ENCODE data around the gene DMRT1.

Gene DMRT1

DNA sequence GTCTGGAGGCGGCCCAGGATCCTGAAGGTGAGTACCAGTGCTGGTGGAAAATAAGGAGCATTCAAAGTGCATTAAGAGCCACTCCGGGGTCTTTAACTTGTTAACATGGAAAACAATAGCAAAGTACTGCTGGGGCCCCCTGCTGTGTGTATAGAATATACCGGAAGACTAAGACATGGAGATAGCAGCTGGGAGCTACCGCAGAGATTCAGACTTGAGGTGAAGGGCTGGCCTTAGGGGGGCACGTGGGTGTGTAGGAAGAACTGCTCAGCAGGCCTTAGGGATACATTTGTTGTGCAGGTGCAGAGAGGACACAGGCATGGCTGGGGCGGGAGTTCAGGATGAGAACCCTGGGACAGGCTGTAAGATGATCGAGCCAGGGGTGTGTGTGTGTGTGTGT is 1.2 kb upstream of the DMRT1 start:
- TF ChIP-seq GATA3 (IDR thresholded peaks at IDR 0.05; ENCODE audit: low read depth, low read length) (no peak), GATA2 (IDR thresholded peaks at IDR 0.05; ENCODE audit: low read depth, low read length) (no peak)

DNA sequence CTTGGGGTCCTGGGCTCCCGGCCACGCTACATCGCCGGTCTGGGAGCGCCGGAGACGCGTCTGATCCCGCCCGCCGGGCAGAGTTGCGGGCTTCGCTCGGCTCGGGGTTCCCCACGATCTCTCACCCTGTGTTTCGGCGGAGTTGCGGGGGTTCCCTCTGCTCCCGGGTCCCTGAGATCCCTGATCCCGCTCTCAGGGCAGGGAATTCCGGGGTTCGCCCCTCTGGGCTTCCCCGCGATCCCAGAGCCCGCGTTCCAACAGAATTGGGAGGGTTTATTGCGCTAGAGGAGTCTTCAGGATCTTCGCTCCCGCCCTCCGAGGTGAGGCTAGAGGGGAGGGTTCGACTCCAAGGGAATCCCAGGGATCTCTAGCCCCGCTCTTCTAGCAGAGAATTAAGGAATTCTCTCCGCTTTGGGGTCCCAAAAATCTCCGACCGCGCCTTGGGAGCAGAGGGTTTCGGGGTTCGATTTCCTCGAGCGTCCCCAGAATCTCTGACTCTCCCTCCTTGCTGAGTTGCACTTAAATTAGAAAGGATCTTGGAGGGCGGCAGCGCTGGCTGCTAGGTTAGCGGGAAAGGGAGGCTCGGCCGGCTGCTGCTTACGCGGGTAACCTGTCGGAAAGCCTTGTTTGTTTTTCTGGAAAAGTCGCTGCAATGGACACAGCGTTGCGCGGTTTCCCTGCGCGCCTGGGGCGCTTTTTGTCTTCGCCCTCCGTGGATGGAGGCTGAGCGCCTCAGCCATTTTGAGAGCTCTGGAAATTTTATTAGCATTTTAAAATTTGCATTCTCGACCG is 1.3 kb downstream of the DMRT1 start:
- TF ChIP-seq GATA2 (IDR thresholded peaks at IDR 0.05; ENCODE audit: low read depth, low read length) = no peak
- no peak for TF ChIP-seq GATA3 (IDR thresholded peaks at IDR 0.05; ENCODE audit: low read depth, low read length)

DNA sequence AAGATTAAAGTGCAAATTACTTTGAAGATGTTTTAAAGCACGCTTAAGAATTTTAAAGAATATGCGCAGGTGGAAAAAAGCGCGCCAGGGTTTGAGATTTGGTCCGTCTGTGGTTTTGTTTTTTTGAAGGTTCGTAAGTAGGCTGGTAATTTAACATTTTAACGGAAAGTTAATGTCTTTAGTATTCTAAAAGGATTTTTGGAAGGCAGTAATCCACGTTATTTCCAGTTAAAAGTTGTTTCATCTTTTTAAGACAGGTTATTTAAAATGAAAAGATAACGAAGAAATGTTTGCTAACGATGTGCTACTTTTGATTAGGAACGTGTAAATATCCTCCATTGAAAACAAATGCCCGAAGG is 1.9 kb downstream of the DMRT1 start:
- no peak for TF ChIP-seq GATA3 (IDR thresholded peaks at IDR 0.05; ENCODE audit: low read depth, low read length)

DNA sequence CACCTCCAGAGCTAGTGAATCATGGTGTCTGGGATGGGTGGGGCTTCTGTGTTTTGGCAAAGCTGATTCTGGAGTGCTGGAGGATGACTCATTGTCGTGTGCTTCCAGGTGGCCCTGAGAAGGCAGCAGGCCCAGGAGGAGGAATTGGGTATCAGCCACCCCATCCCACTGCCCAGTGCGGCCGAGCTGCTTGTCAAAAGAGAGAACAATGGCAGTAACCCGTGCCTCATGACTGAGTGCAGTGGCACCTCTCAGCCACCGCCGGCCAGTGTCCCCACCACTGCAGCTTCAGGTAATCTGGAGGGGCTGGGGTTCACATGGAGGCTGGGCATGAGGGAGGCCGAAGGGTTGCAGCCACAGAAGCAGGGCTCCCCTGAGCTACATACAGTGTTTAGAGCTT is 5.4 kb downstream of the DMRT1 start:
- TF ChIP-seq GATA2 (IDR thresholded peaks at IDR 0.05; ENCODE audit: low read depth, low read length) (no peak), GATA3 (IDR thresholded peaks at IDR 0.05; ENCODE audit: low read depth, low read length) (no peak)

DNA sequence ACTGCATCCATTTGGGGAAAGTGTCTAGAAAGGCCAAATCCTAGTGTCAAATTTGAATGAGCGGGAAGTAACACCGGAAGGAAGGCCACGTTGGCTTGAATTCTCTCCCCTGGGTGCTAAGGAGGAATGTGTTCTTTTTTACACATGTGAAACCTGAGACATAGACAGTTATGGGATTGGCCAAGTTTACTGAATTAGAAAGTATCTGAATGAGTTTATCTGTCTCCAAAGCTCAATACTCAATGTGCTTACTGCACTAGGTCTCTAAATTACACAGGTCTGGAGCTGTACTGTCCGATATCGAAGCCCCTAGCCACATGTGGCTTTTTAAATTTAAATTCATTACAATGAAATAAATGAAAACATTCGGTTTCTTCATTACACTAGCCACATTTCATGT is 6.0 kb downstream of the DMRT1 start:
- TF ChIP-seq GATA2 (IDR thresholded peaks at IDR 0.05; ENCODE audit: low read depth, low read length) (no peak), GATA3 (IDR thresholded peaks at IDR 0.05; ENCODE audit: low read depth, low read length) (no peak)

DNA sequence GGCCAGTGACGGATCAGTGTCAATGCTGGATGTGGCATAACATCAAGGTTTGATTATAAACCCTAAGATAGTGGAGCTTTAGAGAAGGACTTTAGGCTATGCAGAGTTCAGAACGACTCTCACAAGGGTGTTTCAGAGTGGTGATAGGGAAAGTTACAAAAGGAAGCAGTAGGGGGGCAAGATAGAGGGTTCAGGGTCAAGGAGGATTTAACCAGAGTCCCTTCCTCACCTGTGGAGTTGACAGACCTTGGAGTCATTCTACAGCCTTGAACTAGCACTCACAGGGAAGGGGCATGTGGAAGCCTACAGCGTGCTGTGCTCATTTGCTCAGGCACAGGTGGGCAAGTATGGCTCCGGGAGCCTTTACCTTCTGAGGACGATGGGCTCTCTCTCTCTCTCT is 7.9 kb downstream of the DMRT1 start:
- no peak for TF ChIP-seq GATA2 (IDR thresholded peaks at IDR 0.05; ENCODE audit: low read depth, low read length)
- TF ChIP-seq GATA3 (IDR thresholded peaks at IDR 0.05; ENCODE audit: low read depth, low read length) = no peak

DNA sequence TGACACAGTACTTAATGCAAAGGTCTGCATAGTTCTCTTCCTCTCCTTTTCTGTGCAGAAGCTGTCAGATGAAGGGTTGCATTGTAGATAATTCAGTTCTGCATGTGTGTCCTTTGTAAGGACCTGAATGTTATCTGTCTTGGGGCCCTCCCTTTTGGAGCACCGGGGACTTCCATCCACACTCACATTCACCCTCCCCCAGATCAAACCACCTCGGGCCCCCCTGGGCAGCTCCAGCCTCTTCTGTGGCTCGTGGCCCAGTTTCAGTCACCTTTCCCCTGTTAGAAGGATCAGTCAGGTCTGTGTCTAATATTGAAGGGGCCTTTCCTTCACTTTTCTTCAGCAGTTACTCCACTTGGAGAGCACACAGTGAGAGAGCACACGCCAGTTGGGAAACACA is 11.0 kb downstream of the DMRT1 start:
- TF ChIP-seq GATA3 (IDR thresholded peaks at IDR 0.05; ENCODE audit: low read depth, low read length) (no peak), GATA2 (IDR thresholded peaks at IDR 0.05; ENCODE audit: low read depth, low read length) (no peak)

DNA sequence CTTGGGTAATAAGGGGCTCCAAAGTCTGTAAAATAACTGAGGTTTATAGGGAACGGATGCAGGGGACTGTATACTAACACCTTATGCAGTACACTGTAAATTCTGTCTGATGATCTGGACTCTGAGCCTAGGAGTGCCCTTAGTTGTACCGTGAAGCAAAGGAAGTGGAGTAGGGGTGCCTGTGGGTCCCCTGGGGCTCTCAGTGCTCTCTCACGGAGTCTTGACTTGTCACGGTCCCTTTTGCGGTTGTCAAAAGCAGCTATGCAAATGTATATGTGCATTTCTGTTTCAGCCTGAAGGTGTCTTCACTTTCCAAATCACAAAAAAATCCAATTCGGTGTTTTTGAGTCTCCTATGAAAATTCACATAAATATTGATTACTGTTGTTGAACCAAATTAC is 17.8 kb downstream of the DMRT1 start:
- no peak for TF ChIP-seq GATA3 (IDR thresholded peaks at IDR 0.05; ENCODE audit: low read depth, low read length)
- no peak for TF ChIP-seq GATA2 (IDR thresholded peaks at IDR 0.05; ENCODE audit: low read depth, low read length)

DNA sequence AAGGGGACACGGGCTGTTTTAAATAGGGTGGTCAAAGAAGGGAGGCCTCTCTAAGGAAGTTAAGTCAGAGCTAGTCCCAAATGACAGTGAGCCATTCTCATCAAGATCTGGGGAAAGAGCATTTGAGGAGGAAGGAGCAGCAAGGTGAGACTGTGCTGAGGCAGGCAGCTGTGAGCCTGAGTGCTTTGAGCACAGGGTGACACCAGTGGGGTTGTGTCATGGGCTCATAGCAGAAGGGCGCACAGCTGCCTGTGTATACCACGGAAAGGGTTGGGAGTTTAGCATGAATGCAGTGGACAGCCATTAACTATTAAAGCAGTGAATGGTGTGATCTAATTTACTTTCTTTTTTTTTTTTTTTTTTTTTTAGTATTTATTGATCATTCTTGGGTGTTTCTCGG is 19.2 kb downstream of the DMRT1 start:
- no peak for TF ChIP-seq GATA2 (IDR thresholded peaks at IDR 0.05; ENCODE audit: low read depth, low read length)
- TF ChIP-seq GATA3 (IDR thresholded peaks at IDR 0.05; ENCODE audit: low read depth, low read length) = no peak

DNA sequence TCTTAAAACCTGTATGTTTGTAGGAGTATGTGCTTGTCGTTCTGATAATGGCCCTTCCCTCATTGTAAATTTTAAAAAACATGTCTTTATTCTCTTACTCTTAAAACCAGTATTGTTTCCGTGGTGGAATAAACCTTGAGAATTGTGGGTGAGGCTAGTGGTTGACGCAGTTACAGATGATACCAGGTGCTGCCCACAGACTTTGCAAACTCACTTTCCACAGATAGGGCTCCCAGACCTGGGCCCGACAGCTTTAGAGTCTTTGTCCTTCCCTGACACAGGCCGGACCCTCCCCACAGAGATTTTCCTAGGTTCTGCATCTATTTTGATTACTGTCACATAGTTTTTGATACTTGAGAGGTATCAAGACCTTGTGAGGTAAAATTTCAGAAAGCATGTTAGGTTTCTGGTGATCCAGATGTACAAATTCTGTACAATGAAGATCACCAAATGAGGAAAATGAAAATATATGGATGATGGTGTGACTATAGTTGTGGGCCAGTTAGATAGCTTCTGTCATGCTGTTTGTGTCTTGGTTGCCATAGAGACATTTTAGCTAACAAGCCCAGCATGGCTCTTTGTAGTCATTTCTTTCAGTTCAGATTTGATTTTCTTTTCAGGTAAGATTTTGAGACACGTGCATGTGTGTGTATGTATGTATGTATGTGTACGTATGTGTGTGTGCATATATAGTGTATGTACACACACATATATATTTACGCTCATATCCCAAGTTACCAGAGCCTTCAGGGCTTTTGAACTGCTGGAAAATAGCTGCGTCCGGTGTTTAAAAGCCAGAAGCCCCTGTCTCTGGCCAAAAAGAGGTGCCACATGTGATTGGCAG is 33.8 kb downstream of the DMRT1 start:
- no peak for TF ChIP-seq GATA2 (IDR thresholded peaks at IDR 0.05; ENCODE audit: low read depth, low read length)
- no peak for TF ChIP-seq GATA3 (IDR thresholded peaks at IDR 0.05; ENCODE audit: low read depth, low read length)

DNA sequence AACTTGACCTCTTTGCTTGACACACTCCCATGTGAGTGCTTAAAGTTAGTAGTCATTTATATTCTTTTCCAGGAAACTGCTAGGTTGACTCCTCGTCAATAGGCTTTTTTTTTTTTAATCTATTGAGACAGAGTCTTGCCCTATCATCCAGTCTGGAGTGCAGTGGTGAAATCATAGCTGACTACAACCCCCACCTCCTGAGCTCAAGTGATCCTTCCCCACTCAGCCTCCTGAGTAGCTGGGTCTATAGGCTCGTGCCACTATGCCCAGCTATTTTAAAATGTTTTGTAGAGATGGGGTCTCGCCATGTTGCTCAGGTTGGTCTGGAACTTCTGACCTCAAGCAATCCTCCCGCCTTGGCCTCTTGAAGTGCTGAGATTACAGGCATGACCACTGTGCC is 34.9 kb downstream of the DMRT1 start:
- TF ChIP-seq GATA2 (IDR thresholded peaks at IDR 0.05; ENCODE audit: low read depth, low read length) = no peak
- no peak for TF ChIP-seq GATA3 (IDR thresholded peaks at IDR 0.05; ENCODE audit: low read depth, low read length)

DNA sequence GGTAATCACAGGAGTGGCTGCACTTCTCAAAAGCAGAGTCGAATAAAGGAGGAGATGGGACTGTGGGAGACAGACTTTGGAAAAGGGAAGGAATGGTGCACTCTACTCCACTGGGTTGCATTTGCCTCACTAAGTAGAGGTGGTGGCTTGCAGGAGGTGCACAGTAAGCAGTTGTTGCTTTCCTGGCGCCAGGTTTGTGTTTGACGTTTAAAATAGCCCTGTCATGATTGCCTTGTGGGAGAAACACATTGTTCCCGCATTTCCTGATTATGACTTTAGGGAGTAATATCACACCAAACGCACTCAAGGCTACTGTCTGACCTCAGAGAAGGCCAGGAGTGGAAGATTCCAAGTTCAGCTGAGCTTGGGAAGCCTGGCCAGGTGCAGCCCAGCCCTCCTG is 36.7 kb downstream of the DMRT1 start:
- TF ChIP-seq GATA2 (IDR thresholded peaks at IDR 0.05; ENCODE audit: low read depth, low read length) (no peak), GATA3 (IDR thresholded peaks at IDR 0.05; ENCODE audit: low read depth, low read length) (no peak)

DNA sequence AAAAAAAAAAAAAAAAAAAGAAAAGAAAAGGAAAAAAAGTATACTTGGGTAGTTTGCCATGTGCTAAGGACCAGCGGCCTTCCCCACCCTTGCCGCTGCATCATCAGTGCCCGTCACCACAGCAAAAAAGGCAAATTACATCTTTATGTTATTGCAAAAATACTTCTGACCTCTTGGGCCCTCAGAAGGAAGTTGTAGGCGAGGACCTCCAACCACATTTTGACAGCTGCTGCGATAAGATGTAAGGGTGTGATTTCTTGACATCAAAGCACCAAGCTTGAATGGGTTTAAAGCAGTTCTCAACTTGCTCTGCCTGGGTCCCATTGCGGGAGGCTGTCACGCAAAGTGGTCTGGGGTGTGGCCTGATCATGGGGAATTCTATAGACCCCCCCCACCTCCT is 39.2 kb downstream of the DMRT1 start:
- no peak for TF ChIP-seq GATA3 (IDR thresholded peaks at IDR 0.05; ENCODE audit: low read depth, low read length)
- no peak for TF ChIP-seq GATA2 (IDR thresholded peaks at IDR 0.05; ENCODE audit: low read depth, low read length)

DNA sequence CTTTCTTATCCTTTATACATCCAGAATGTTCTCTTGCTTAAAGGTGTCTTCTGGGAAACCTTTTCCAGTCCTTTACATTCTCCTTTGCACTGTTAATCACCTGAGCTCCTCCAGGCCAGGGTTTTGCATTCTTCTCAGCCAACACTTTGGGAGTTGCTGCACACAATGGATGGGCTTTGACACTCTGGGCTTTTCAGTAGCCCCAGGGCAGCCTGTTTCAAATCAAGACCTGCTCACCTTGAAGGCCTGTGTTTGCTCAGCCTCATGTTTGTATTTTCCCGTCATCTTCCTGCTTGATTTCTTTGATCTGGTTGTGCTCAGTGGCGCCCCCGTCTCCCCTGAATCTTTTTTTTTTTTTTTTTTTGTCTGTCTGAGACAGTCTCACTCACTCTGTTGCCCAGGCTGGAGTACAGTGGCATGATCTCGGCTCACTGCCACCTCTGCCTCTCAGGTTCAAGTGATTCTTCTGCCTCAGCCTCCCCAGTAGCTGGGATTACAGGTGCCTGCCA is 41.0 kb downstream of the DMRT1 start:
- TF ChIP-seq GATA2 (IDR thresholded peaks at IDR 0.05; ENCODE audit: low read depth, low read length) (no peak), GATA3 (IDR thresholded peaks at IDR 0.05; ENCODE audit: low read depth, low read length) (no peak)

DNA sequence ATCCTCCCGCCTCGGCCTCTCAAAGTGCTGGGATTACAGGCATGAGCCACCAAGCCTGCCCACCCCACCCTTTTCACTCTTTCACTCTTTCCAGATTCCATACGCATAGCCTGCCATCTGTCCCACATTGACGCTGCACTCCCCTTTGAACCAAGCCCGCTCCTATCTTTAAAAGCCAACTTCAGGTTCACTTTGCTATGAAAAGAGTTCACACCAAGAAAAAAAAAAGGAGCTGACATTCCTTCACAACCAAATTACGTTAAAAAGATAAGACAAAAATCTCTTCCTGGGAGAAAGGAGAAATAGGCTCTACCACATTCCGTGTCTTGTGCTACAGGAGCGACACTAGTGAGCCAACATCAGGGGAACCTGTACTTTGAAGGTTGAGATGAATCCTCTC is 41.5 kb downstream of the DMRT1 start:
- TF ChIP-seq GATA3 (IDR thresholded peaks at IDR 0.05; ENCODE audit: low read depth, low read length) = no peak

Measured in SH-SY5Y (cell line).